Mesendoderm (in vitro differentiated cells): ENCODE data around the gene SFTPA1.
"Not testable (repeated sequence)": the region's sequence is repeated elsewhere in the genome, so short reads cannot be mapped to it uniquely, and the experiment has no call there.

Source experiments
- DNase-seq: peaks from one replicate; pipeline ENCODE4 v3.0.0; 2013
- H2AK5ac ChIP-seq: 2 replicates; pipeline ENCODE4 v1.6.1; 2013; ENCODE audit warnings: low read length, inconsistent platforms
- H2BK120ac ChIP-seq: 2 replicates; pipeline ENCODE4 v1.6.1; 2013; ENCODE audit warnings: low read depth, mild to moderate bottlenecking, low read length, moderate library complexity, mixed read lengths
- H2BK15ac ChIP-seq: replicated peaks from 2 replicates; pipeline ENCODE4 v1.6.1; 2013; ENCODE audit warnings: low read depth, mild to moderate bottlenecking, moderate library complexity
- H2BK5ac ChIP-seq: 2 replicates; pipeline ENCODE4 v1.6.1; 2013; ENCODE audit warnings: low read length, inconsistent platforms
- H3K18ac ChIP-seq: 2 replicates; pipeline ENCODE4 v1.6.1; 2013; ENCODE audit warnings: mild to moderate bottlenecking, low read length, mixed read lengths
- H3K23ac ChIP-seq: one replicate; pipeline ENCODE4 v1.6.1; 2013; ENCODE audit warnings: low read length
- H3K27ac ChIP-seq: 2 replicates; pipeline ENCODE4 v1.5.1; 2013; ENCODE audit warnings: low read depth, mild to moderate bottlenecking, inconsistent platforms, low read length, moderate library complexity
- H3K27me3 ChIP-seq: 2 replicates; pipeline ENCODE4 v1.6.1; 2013; ENCODE audit warnings: low read length, control low read depth, mild to moderate bottlenecking, inconsistent platforms; ENCODE audit not compliant: insufficient read depth, poor library complexity
- H3K36me3 ChIP-seq: 2 replicates; pipeline ENCODE4 v1.6.1; 2013; ENCODE audit warnings: low read length, inconsistent platforms; ENCODE audit not compliant: control insufficient read depth, insufficient read depth
- H3K4ac ChIP-seq: one replicate; pipeline ENCODE4 v1.6.1; 2013; ENCODE audit warnings: low read depth, mild to moderate bottlenecking, low read length, moderate library complexity
- H3K4me1 ChIP-seq: 2 replicates; pipeline ENCODE4 v1.6.1; 2013; ENCODE audit warnings: low read depth, low read length, inconsistent platforms; ENCODE audit not compliant: control insufficient read depth
- H3K4me2 ChIP-seq: 2 replicates; pipeline ENCODE4 v1.6.1; 2013; ENCODE audit warnings: low read length
- H3K4me3 ChIP-seq: 2 replicates; pipeline ENCODE4 v1.5.1; 2013; ENCODE audit warnings: mild to moderate bottlenecking, low read length
- H3K56ac ChIP-seq: one replicate; pipeline ENCODE4 v1.6.1; 2013; ENCODE audit warnings: low read length
- H3K79me1 ChIP-seq: 2 replicates; pipeline ENCODE4 v1.6.1; 2013; ENCODE audit warnings: low read length, inconsistent platforms
- H3K79me2 ChIP-seq: 2 replicates; pipeline ENCODE4 v1.6.1; 2013; ENCODE audit warnings: mild to moderate bottlenecking, low read length; ENCODE audit not compliant: control insufficient read depth, insufficient read depth
- H3K9ac ChIP-seq: 2 replicates; pipeline ENCODE4 v1.6.1; 2013; ENCODE audit warnings: low read length, inconsistent platforms
- H4K5ac ChIP-seq: one replicate; pipeline ENCODE4 v1.6.1; 2013; ENCODE audit warnings: low read length
- H4K8ac ChIP-seq: one replicate; pipeline ENCODE4 v1.6.1; 2013; ENCODE audit warnings: low read depth, mild to moderate bottlenecking, control low read depth, low read length, moderate library complexity
- WGBS: extraction: QIAGEN DNeasy Blood & Tissue Kit; methylation state at CpG from one replicate; pipeline ENCODE4 v1.1.7; 2013; ENCODE audit warnings: low lambda C conversion rate, missing lambda C conversion rate; ENCODE audit not compliant: insufficient coverage; ENCODE audit errors: extremely low coverage; 5-methylcytosine and 5-hydroxymethylcytosine counted together

Gene SFTPA1

DNA sequence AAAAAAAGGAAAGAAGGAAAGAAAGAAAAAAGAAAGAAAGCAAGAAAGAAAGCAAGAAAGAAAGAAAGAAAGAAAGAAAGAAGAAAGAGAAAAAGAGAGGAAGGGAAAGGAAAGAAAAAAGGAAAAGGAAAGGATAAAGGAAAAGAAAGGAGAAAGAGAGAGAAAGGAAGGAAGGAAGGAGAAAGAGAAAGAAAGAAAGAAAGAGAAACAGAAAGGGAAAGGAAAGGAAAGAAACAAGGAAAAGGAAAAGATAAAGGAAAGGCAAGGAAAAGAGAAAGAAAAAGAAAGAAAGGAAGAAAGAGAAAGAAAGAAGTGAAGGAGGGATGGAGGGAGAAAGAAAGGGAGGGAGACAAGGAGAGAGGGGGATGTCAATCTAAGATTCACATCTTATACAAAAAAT, 29.7 kb upstream of the SFTPA1 start:
- no peaks in the 10 kb centered on the region for H3K79me1 ChIP-seq
- H2BK120ac ChIP-seq, result no peak overlapping the region
- H3K27me3 ChIP-seq, result no peaks in the 10 kb centered on the region
- H3K56ac ChIP-seq, result no peak overlapping the region
- H2BK15ac ChIP-seq, result no peak overlapping the region
- no peak overlapping the region for H3K18ac ChIP-seq
- no peak overlapping the region for H3K23ac ChIP-seq
- no peaks in the 10 kb centered on the region for H3K36me3 ChIP-seq
- no peak overlapping the region for H3K4ac ChIP-seq
- H3K27ac ChIP-seq, result no peak overlapping the region
- no peak overlapping the region for H2AK5ac ChIP-seq
- H2BK5ac ChIP-seq, result no peak overlapping the region
- no peak overlapping the region for H4K8ac ChIP-seq
- no peak overlapping the region for H4K5ac ChIP-seq
- no peaks in the 10 kb centered on the region for H3K79me2 ChIP-seq
- H3K4me3 ChIP-seq, result no peak overlapping the region
- DNase-seq, result no peak
- H3K9ac ChIP-seq, result no peak overlapping the region
- no peaks in the 10 kb centered on the region for H3K4me1 ChIP-seq
- H3K4me2 ChIP-seq, result no peak overlapping the region

DNA sequence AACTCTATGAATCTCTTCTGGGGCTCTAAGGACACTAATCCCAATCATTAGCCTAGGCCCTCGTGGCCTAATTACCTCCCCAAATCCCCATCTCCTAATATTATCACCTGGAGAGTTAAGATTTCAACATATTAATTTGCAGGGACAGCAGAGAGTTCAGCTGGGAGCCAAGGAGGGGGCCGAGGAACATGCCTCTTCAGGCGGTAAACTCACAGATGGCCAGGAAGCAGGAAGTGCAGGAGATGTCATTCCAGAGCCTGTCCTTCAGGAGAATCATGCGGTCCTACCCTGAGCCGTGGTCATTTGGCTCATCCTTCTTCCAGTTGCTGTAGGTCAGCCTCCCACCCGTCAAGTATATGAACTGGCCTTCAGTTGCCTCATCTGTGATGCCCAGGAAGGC, 28.6 kb upstream of the SFTPA1 start:
- no peaks in the 10 kb centered on the region for H3K79me2 ChIP-seq
- H3K56ac ChIP-seq, result no peak overlapping the region
- H3K18ac ChIP-seq, result no peak overlapping the region
- H3K79me1 ChIP-seq, result no peaks in the 10 kb centered on the region
- no peak overlapping the region for H2AK5ac ChIP-seq
- no peak overlapping the region for H3K27ac ChIP-seq
- no peak overlapping the region for H3K4me2 ChIP-seq
- no peaks in the 10 kb centered on the region for H3K36me3 ChIP-seq
- H2BK5ac ChIP-seq, result no peak overlapping the region
- H2BK120ac ChIP-seq, result no peak overlapping the region
- H4K5ac ChIP-seq, result no peak overlapping the region
- no peaks in the 10 kb centered on the region for H3K27me3 ChIP-seq
- no CpG with 5 or more reads among the region's 6 CpGs for WGBS
- no peaks in the 10 kb centered on the region for H3K4me1 ChIP-seq
- H3K4ac ChIP-seq, result no peak overlapping the region
- DNase-seq, result no peak
- no peak overlapping the region for H4K8ac ChIP-seq
- no peak overlapping the region for H3K9ac ChIP-seq
- H2BK15ac ChIP-seq, result no peak overlapping the region
- no peak overlapping the region for H3K23ac ChIP-seq
- no peak overlapping the region for H3K4me3 ChIP-seq

DNA sequence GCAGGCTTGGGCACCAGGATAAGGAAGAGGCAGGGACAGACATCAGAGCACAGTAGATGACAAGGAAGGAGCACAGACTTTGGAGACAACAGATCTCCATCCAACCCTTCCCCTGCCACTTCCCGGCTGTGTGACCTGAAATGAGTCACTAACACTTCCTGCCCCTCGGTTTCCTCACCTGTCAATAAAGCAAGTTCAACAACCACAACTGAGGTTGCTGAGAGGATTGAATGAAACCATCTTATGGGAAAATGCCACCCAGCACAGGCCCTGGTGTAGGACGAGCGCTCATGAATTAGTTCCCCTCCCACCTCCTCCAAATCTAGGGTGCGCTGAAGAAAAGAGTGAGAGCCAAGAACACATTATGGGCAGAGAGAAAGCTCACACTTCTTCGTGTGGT, 27.8 kb upstream of the SFTPA1 start:
- WGBS, result no CpG with 5 or more reads among the region's 6 CpGs
- DNase-seq, H4K8ac ChIP-seq, H3K27me3 ChIP-seq, H3K4me1 ChIP-seq, H3K4me3 ChIP-seq, H3K4me2 ChIP-seq, H3K79me1 ChIP-seq, H3K4ac ChIP-seq, H3K56ac ChIP-seq, H4K5ac ChIP-seq, H3K36me3 ChIP-seq, H2BK15ac ChIP-seq, H3K18ac ChIP-seq, H2BK120ac ChIP-seq, H3K9ac ChIP-seq, H2AK5ac ChIP-seq, H3K23ac ChIP-seq, H3K79me2 ChIP-seq, H2BK5ac ChIP-seq, H3K27ac ChIP-seq: not testable (repeated sequence)

DNA sequence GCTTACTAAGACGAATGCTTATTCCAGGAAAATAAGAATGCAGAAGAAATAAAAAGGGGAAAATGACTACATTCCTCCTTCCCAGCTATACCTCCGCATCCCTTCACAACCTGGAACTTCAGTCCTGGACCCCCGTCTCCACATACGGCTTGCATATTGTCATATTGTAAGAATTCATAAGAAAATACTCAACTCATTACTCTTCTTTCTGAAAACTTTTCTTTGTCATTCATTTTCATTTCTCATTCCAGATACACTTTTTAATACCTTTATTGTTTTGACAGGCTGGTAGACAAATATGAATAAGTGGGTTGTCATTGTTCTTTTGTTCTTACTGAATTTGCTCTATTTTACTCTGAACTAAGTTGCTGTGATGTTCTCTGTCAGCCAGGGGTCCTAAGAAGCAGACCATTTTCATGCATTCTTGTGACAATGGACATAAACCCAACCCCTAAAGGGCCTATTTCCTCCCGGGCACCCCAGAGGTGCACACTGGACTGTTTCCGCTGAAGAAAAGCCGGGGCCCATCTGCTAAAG, 27.2 kb upstream of the SFTPA1 start:
- no peak overlapping the region for H2BK5ac ChIP-seq
- H2BK120ac ChIP-seq, result no peak overlapping the region

DNA sequence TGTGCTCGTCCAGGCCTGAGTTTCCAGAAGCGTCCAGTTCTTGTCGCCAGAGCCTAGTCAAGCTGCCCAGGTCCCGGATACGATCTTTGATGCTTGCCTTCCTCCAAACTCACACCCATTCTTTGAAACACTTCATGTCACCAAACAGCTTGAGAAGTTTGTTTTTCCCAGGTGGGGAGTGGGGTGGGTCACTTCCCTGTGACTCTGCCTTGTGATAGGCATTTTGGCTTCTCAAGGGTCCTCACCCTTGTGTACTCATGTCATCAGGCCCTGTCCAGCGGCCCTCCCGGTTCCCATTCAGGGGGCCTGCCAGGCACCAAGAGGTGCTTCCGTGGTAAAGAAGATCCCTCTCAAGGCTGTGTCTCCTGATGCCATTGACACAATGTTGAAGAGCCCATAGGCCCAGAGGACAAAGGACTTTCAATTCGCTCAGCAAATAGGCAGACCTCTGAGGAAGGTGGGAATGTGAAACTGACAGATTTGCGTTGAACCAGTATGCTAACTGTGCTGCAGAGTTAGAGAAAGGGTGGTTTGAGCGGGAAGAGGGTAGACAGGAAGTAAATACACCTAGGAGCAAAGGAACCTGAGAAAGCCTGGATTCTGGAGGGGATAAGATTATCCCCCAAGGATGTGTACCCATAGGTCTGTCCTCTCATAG, 24.7 kb upstream of the SFTPA1 start:
- Histone ChIP-seq H3K18ac (no peak overlapping the region), H3K79me2 (no peaks in the 10 kb centered on the region), H3K4me2 (no peak overlapping the region), H3K4me3 (no peak overlapping the region), H3K56ac (no peak overlapping the region), H3K9ac (no peak overlapping the region), H2BK120ac (no peak overlapping the region), H2BK5ac (no peak overlapping the region), H2BK15ac (no peak overlapping the region), H3K4me1 (no peaks in the 10 kb centered on the region), H3K27ac (no peak overlapping the region), H2AK5ac (no peak overlapping the region), H3K36me3 (no peaks in the 10 kb centered on the region), H3K79me1 (no peaks in the 10 kb centered on the region), H3K23ac (no peak overlapping the region), H3K4ac (no peak overlapping the region), H4K5ac (no peak overlapping the region), H3K27me3 (no peaks in the 10 kb centered on the region), H4K8ac (no peak overlapping the region)
- WGBS, result no CpG with 5 or more reads among the region's 11 CpGs
- DNase-seq, result no peak

More for the DNA sequence above, 27.2 kb upstream of the SFTPA1 start:
- H3K23ac ChIP-seq, result no peak overlapping the region
- H3K9ac ChIP-seq, result no peak overlapping the region
- no peak overlapping the region for H3K56ac ChIP-seq
- no peak overlapping the region for H4K8ac ChIP-seq
- no peak overlapping the region for H3K27ac ChIP-seq
- H3K18ac ChIP-seq, result no peak overlapping the region
- H3K27me3 ChIP-seq, result no peaks in the 10 kb centered on the region
- H3K4ac ChIP-seq, result no peak overlapping the region
- H3K36me3 ChIP-seq, result no peaks in the 10 kb centered on the region
- no peaks in the 10 kb centered on the region for H3K79me2 ChIP-seq
- no peaks in the 10 kb centered on the region for H3K4me1 ChIP-seq
- WGBS, result no CpG with 5 or more reads among the region's 7 CpGs
- H3K79me1 ChIP-seq, result no peaks in the 10 kb centered on the region
- DNase-seq, result no peak
- H2BK15ac ChIP-seq, result no peak overlapping the region
- no peak overlapping the region for H3K4me2 ChIP-seq
- H4K5ac ChIP-seq, result no peak overlapping the region
- H3K4me3 ChIP-seq, result no peak overlapping the region
- H2AK5ac ChIP-seq, result no peak overlapping the region

DNA sequence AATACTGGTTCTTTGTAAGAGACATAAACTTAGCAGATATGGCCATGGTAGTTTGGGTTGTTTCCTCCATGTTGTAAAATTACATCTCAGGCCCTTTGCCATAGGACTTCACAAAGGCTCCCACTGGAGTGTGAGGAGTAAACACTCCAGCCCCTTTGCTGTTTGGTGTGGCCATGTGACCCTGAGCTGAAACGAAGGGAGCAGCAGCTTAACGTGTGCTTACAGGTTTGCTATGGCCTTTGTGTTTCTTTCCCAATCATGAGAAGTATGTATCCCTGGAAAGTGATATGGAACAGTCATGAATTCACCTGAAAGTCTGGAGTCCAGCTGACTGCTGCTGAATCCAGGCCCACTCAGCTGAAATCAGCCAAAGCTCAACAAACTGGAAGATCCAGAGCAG, 23.8 kb upstream of the SFTPA1 start:
- Histone ChIP-seq H3K4me2 (no peak overlapping the region), H4K8ac (no peak overlapping the region), H2BK15ac (no peak overlapping the region), H3K4me3 (no peak overlapping the region), H3K56ac (no peak overlapping the region), H3K27ac (no peak overlapping the region), H3K18ac (no peak overlapping the region), H3K79me1 (no peaks in the 10 kb centered on the region), H3K9ac (no peak overlapping the region), H3K23ac (no peak overlapping the region), H2BK120ac (no peak overlapping the region), H3K4me1 (no peaks in the 10 kb centered on the region), H3K27me3 (no peaks in the 10 kb centered on the region), H3K36me3 (no peaks in the 10 kb centered on the region), H4K5ac (no peak overlapping the region), H2BK5ac (no peak overlapping the region), H3K79me2 (no peaks in the 10 kb centered on the region), H3K4ac (no peak overlapping the region), H2AK5ac (no peak overlapping the region)
- no peak for DNase-seq
- WGBS, result no CpG with 5 or more reads among the region's 2 CpGs
